Karpas-422 (cell line): Measurements from ENCODE around the gene FAM174B. TPM values are rescaled to one million over a fixed set of nuclear protein-coding genes. Genes with fewer than 3 reads are reported as not detected.

ENCODE experiments used
- DNase-seq: peaks from one replicate; pipeline ENCODE4 v3.0.0-alpha.2; 2015
- H2AFZ ChIP-seq: fragments of 200-600 bp; sonication (generic); 2 replicates; pipeline ENCODE4 v1.6.1; 2014; ENCODE audit warnings: antibody characterized with exemption, low read length, mixed read lengths
- H3K27ac ChIP-seq: fragments of 200-600 bp; sonication (generic); 2 replicates; pipeline ENCODE4 v1.5.1; 2014; ENCODE audit warnings: mild to moderate bottlenecking, low read length, moderate library complexity
- H3K27me3 ChIP-seq: fragments of 200-600 bp; sonication (generic); 2 replicates; pipeline ENCODE4 v1.6.1; 2014; ENCODE audit warnings: low read length, mixed read lengths
- H3K36me3 ChIP-seq: fragments of 200-600 bp; sonication (generic); 2 replicates; pipeline ENCODE4 v1.6.1; 2014; ENCODE audit warnings: low read length, mixed read lengths; ENCODE audit not compliant: insufficient read depth
- H3K4me1 ChIP-seq: fragments of 200-600 bp; sonication (generic); 2 replicates; pipeline ENCODE4 v1.6.1; 2014; ENCODE audit warnings: mild to moderate bottlenecking, low read length, mixed read lengths
- H3K4me2 ChIP-seq: fragments of 200-600 bp; sonication (generic); 2 replicates; pipeline ENCODE4 v1.6.1; 2014; ENCODE audit warnings: low read length, low read depth, mild to moderate bottlenecking; ENCODE audit not compliant: poor library complexity, severe bottlenecking
- H3K4me3 ChIP-seq: fragments of 200-600 bp; sonication (generic); 2 replicates; pipeline ENCODE4 v1.5.1; 2014; ENCODE audit warnings: mild to moderate bottlenecking, antibody characterized with exemption, low read length, mixed read lengths
- H3K79me2 ChIP-seq: fragments of 200-600 bp; sonication (generic); 2 replicates; pipeline ENCODE4 v1.6.1; 2014; ENCODE audit warnings: mild to moderate bottlenecking, low read length, mixed read lengths
- H3K9ac ChIP-seq: fragments of 200-600 bp; sonication (generic); 2 replicates; pipeline ENCODE4 v1.6.0; 2014; ENCODE audit warnings: low read length
- H3K9me2 ChIP-seq: fragments of 200-600 bp; sonication (generic), shearing (Covaris generic); replicated peaks from 2 replicates; pipeline ENCODE4 v1.6.0; 2014; ENCODE audit warnings: mild to moderate bottlenecking, low read length, moderate library complexity; ENCODE audit not compliant: insufficient read depth
- H3K9me3 ChIP-seq: fragments of 300-700, 200-600 bp; sonication (generic); 2 replicates; pipeline ENCODE4 v1.6.1; 2014; ENCODE audit warnings: low read length, mixed read lengths
- H4K20me1 ChIP-seq: fragments of 200-600 bp; sonication (generic); 2 replicates; pipeline ENCODE4 v1.6.1; 2014; ENCODE audit warnings: mild to moderate bottlenecking, antibody characterized with exemption, low read length, low read depth; ENCODE audit not compliant: insufficient read depth
- total RNA-seq: library from RNA; depleted of rRNA; stranded (reverse); fragments of >200 nt; shearing (Covaris generic); gene quantifications from 2 replicates; pipeline ENCODE4 v1.2.3, GENCODE V29; 2014; ENCODE audit warnings: low replicate concordance; rRNA removed

Gene FAM174B
- total RNA-seq: 0.04 TPM in 1 of 2 replicates, not detected in the other

DNA sequence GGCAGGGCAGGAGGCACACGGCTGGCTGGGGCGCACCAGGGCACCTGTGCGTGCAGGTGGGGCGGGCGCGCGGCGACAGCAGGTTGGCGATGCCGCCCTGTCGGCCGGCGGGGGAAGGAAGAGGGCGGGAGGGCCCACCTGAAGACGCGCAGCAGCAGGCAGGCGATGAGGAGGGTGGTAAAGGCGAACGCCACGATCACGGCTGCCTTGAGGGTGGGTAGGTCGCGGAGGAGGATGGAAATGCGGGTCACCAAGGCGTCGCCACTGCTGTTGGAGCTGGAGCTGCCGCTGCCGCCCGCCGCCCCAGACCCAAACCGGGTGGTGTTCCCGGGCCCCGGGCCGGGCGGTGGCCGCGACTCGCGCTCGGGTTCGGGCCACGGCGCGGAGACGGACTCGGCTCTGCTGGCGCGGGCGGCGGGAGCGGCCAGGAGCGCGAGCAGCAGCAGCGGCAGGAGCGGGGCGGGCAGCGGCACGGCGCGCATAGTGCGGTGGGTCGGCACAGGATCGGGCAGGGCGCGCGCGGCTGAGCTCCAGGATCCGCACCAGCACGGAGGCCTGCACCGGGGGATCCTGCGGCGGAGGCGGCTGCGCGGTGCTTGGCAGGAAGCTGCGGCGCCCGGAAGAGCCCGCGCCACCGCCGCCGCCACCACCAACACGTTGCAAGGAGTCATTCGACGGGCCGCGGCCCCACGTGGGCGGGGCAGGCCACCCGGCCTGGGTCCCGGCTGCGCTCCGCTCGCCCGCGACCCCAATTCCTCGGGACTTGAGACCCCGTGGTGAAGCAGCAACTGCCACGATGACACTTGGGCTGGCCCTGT, at the start of gene FAM174B:
TSS of gene FAM174B (minus strand) at position 598 of the 818 bp plus-strand sequence.
- no peak within 1 kb of the TSS for H2AFZ ChIP-seq

DNA sequence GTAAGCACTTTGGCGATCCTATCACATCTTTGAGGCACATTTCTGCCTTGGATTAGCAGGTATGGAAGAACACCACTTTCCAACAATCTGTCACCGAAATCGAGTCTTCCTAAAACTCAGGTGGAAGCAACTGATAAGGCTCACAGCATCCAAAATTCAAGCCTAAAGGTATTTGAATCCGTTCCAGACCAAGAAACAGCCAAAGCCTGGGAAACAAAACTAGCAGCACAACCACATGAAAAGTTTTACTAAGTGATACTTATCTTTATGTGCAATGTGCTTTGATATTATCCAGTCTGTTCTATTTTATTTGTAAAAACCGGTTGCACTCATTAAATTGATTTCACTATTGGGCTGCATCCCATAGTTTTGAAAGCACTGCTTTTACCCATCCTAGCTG, 40.5 kb upstream of the FAM174B start:
- Histone ChIP-seq H3K9ac (no peak overlapping the region), H3K4me1 (no peaks in the 10 kb centered on the region), H3K36me3 (no peaks in the 10 kb centered on the region), H4K20me1 (no peaks in the 10 kb centered on the region), H2AFZ (no peak overlapping the region), H3K27ac (no peak overlapping the region), H3K27me3 (no peaks in the 10 kb centered on the region), H3K79me2 (no peaks in the 10 kb centered on the region), H3K9me2 (no peaks in the 10 kb centered on the region), H3K4me2 (no peak overlapping the region), H3K9me3 (no peaks in the 10 kb centered on the region), H3K4me3 (no peak overlapping the region)
- DNase-seq: no peak

More for the DNA sequence above, at the start of gene FAM174B:
- Histone ChIP-seq H3K4me2 (no peak within 1 kb of the TSS), H3K9me2 (no peaks in the 10 kb centered on the region), H3K36me3 (no peaks in the 10 kb centered on the region), H3K4me3 (no peak within 1 kb of the TSS), H3K79me2 (no peaks in the 10 kb centered on the region), H3K27me3 (no peaks in the 10 kb centered on the region), H3K4me1 (no peaks in the 10 kb centered on the region), H3K9ac (no peak within 1 kb of the TSS), H4K20me1 (no peaks in the 10 kb centered on the region), H3K27ac (no peak within 1 kb of the TSS), H3K9me3 (no peaks in the 10 kb centered on the region)
- no peak for DNase-seq

GRCh38 chr15:92693691-92694331, 38.2 kb upstream of the FAM174B start:
- Histone ChIP-seq H4K20me1 (no peaks in the 10 kb centered on the region), H3K27ac (no peak overlapping the region), H3K9ac (no peak overlapping the region), H3K4me3 (no peak overlapping the region), H3K4me1 (no peaks in the 10 kb centered on the region), H3K36me3 (no peaks in the 10 kb centered on the region), H3K79me2 (no peaks in the 10 kb centered on the region), H3K9me2 (no peaks in the 10 kb centered on the region), H2AFZ (no peak overlapping the region), H3K4me2 (no peak overlapping the region), H3K27me3 (no peaks in the 10 kb centered on the region), H3K9me3 (no peaks in the 10 kb centered on the region; the same call in 1 of the 2 replicates)
- DNase-seq: peak; percentile 54

DNA sequence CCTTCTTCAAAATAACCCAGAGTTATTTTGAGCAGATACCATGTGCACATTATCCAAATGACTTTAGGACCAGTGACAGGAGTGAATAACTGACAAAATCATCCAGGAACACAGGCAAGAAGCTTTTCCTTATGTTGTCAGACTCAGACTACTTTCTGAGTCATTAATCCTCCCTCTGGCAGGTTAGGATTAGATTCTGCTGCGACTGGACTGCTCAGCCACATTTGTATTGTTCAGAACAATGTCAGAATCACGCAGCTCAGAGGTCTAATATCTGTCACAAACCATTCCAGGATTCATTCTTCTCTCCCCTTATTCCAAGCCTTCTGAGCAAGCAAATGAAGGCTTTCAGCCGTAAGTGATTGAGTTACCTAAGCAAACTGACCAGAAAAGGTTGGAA, 34.8 kb upstream of the FAM174B start:
- Histone ChIP-seq H3K4me1 (no peaks in the 10 kb centered on the region), H2AFZ (no peak overlapping the region), H3K27me3 (no peaks in the 10 kb centered on the region), H3K79me2 (no peaks in the 10 kb centered on the region), H3K36me3 (no peaks in the 10 kb centered on the region), H3K27ac (no peak overlapping the region), H3K9me3 (no peaks in the 10 kb centered on the region; the same call in 1 of the 2 replicates), H3K4me3 (no peak overlapping the region), H4K20me1 (no peaks in the 10 kb centered on the region), H3K9ac (no peak overlapping the region), H3K4me2 (no peak overlapping the region), H3K9me2 (no peaks in the 10 kb centered on the region)
- DNase-seq: no peak

GRCh38 chr15:92687746-92688145, 32.2 kb upstream of the FAM174B start:
- H3K27ac ChIP-seq: no peak overlapping the region
- no peak overlapping the region for H3K4me3 ChIP-seq
- no peaks in the 10 kb centered on the region; the same call in 1 of the 2 replicates for H3K9me3 ChIP-seq
- no peak overlapping the region for H3K9ac ChIP-seq
- H2AFZ ChIP-seq: no peak overlapping the region
- H3K4me2 ChIP-seq: no peak overlapping the region
- no peaks in the 10 kb centered on the region for H3K79me2 ChIP-seq
- no peaks in the 10 kb centered on the region for H4K20me1 ChIP-seq
- H3K27me3 ChIP-seq: no peaks in the 10 kb centered on the region
- H3K9me2 ChIP-seq: no peaks in the 10 kb centered on the region
- H3K4me1 ChIP-seq: no peaks in the 10 kb centered on the region
- no peaks in the 10 kb centered on the region for H3K36me3 ChIP-seq
- DNase-seq: no peak

DNA sequence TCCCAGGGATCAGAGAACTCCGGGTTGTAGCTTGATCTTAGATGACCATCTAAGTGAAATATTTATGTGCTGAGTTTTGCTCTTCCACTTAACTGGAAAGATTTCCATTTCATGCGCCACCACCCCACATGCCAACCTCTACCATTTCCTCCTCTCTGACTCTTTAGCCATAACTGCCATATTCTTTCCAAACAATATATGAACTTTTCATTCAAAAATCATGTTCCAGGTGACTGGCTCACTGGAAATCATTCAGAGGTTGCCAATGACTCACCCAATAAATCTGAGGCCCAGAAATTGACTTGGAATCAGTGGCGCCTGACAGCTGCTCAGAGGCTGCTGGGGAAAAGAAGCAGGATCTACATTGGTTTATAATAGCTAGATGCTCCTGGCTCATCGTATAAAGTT, 31.6 kb upstream of the FAM174B start:
- Histone ChIP-seq H3K4me3 (no peak overlapping the region), H4K20me1 (no peaks in the 10 kb centered on the region), H3K9me2 (no peaks in the 10 kb centered on the region), H3K36me3 (no peaks in the 10 kb centered on the region), H3K4me2 (no peak overlapping the region), H3K79me2 (no peaks in the 10 kb centered on the region), H3K9ac (no peak overlapping the region), H3K4me1 (no peaks in the 10 kb centered on the region), H3K9me3 (no peaks in the 10 kb centered on the region; the same call in 1 of the 2 replicates), H2AFZ (no peak overlapping the region), H3K27me3 (no peaks in the 10 kb centered on the region), H3K27ac (no peak overlapping the region)
- no peak for DNase-seq

DNA sequence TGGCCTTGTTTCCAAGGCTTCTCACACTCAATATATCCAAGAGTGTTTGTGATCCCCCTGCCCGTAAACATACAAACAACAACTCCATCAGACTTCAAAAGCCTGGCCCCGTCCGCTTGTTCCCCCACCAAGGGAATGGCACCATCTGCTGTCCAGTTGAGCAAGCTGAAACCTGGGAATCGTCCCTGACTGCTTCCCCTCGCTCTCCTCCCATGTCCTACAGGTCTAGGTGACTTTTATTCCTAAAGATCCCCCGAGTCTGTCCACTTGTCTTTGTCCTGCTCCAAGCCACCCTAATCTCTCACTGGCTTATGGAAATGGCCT, 27.9 kb upstream of the FAM174B start:
- Histone ChIP-seq H3K9ac (no peak overlapping the region), H3K27ac (no peak overlapping the region), H4K20me1 (no peaks in the 10 kb centered on the region), H3K27me3 (no peaks in the 10 kb centered on the region), H3K9me2 (no peaks in the 10 kb centered on the region), H3K79me2 (no peaks in the 10 kb centered on the region), H3K9me3 (no peaks in the 10 kb centered on the region), H3K4me1 (no peaks in the 10 kb centered on the region), H3K4me2 (no peak overlapping the region), H3K36me3 (no peaks in the 10 kb centered on the region), H2AFZ (no peak overlapping the region), H3K4me3 (no peak overlapping the region)
- DNase-seq: no peak

DNA sequence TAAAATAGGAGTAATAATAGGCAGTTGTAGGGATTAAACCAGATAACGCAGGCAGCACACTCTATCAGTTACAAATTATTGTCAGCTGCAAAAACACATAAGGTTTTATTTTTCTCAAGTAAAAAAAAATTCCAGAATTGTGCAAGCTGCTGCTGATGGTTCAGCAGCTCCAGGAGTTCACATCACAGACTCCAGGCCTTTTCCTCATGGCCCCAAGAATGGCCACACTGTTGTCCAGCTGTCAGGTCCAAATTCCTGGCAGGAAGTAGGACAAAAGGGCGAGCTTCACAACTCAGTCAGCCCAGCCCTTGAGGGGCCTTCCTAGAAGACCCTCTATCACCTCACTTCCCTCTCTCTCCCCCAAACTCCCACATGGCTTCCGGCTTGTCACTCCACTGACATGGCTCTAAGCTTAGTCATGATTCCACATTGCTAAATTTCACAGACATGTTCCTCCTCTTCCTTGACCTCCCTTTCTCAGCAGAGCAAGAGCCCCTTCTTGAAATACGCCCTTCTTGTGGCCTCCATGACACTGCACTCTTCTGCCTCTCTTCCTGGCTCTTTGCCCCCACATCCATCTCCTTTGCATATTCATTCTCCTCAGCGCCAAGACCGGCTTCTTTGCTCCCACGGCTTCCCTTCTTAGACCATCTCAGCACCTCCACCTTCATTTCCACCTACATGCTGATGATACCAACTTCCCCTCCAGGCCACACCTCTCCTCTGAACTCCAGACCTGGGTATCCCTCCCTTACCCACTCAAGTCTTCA, 27.4 kb upstream of the FAM174B start:
- Histone ChIP-seq H2AFZ (no peak overlapping the region), H3K9me2 (no peaks in the 10 kb centered on the region)

More for the DNA sequence above, 27.4 kb upstream of the FAM174B start:
- H4K20me1 ChIP-seq: no peaks in the 10 kb centered on the region
- H3K27ac ChIP-seq: no peak overlapping the region
- no peaks in the 10 kb centered on the region for H3K4me1 ChIP-seq
- no peaks in the 10 kb centered on the region for H3K36me3 ChIP-seq
- H3K79me2 ChIP-seq: no peaks in the 10 kb centered on the region
- H3K4me2 ChIP-seq: no peak overlapping the region
- H3K9ac ChIP-seq: no peak overlapping the region
- no peaks in the 10 kb centered on the region for H3K9me3 ChIP-seq
- DNase-seq: no peak
- no peaks in the 10 kb centered on the region for H3K27me3 ChIP-seq
- no peak overlapping the region for H3K4me3 ChIP-seq
